ENCODE measurements around the gene MYO15B.
A peak's percentile ranks its signal among the peaks of the same experiment; 100 is the strongest.

The MYO15B gene

GRCh38 chr17:75574404-75575036, 13.1 kb upstream of the MYO15B start:
- no peak for TF ChIP-seq CTCF (IDR thresholded peaks at IDR 0.05)

GRCh38 chr17:75575197-75575596, 12.4 kb upstream of the MYO15B start:
- no peak for TF ChIP-seq CTCF (IDR thresholded peaks at IDR 0.05)

GRCh38 chr17:75575728-75576127, 11.9 kb upstream of the MYO15B start:
- no peak for TF ChIP-seq CTCF (IDR thresholded peaks at IDR 0.05)

- TF ChIP-seq CTCF (IDR thresholded peaks at IDR 0.05): no peak
These were observed 10.9 kb upstream of the MYO15B start for GRCh38 chr17:75576661-75577060.

GRCh38 chr17:75584849-75585175, 2.8 kb upstream of the MYO15B start:
- TF ChIP-seq CTCF (IDR thresholded peaks at IDR 0.05): no peak

GRCh38 chr17:75588596-75589011, 1.0 kb downstream of the MYO15B start:
- no peak for TF ChIP-seq CTCF (IDR thresholded peaks at IDR 0.05)

- TF ChIP-seq CTCF (IDR thresholded peaks at IDR 0.05): peak; percentile 45
These were observed 1.7 kb downstream of the MYO15B start for GRCh38 chr17:75589012-75589918.

Data from LNCAP (cell line).